DND-41 (cell line): ENCODE data around the gene UGT1A6.

ENCODE experiments used
- EZH2 ChIP-seq: IDR thresholded peaks from 3 replicates; pipeline ENCODE4 v1.6.1; 2012; ENCODE audit warnings: borderline replicate concordance, low read depth, mild to moderate bottlenecking, moderate library complexity, low read length, inconsistent platforms; ENCODE audit not compliant: severe bottlenecking
- TF ChIP-seq, protein P1 (sequence below): IDR thresholded peaks from 2 replicates; pipeline ENCODE4 v1.5.1; 2012; ENCODE audit warnings: borderline replicate concordance, low read length, moderate library complexity, mild to moderate bottlenecking; ENCODE audit not compliant: poor library complexity, severe bottlenecking; ENCODE audit errors: extremely low read depth

DNA sequence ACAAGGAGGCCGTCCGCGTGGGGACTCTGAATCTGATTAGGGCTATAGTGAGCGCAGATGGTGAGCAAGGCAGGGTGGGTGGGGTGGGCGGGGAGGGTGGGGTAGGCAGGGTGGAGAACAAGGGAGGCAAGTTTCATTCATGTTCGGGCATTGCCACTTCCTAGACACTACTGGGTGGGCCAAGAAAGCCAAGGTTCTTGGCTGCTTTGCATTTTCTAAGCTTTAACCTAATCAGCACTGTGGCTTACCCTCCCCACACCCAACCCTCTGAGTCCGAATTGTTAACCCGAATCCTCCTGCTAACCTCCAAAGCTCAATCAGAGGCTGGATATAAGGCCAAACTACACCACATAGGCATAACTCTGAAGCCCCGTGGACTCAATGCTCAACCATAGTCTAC is 103.6 kb downstream of the UGT1A6 start:
- TF ChIP-seq, protein P1, sequence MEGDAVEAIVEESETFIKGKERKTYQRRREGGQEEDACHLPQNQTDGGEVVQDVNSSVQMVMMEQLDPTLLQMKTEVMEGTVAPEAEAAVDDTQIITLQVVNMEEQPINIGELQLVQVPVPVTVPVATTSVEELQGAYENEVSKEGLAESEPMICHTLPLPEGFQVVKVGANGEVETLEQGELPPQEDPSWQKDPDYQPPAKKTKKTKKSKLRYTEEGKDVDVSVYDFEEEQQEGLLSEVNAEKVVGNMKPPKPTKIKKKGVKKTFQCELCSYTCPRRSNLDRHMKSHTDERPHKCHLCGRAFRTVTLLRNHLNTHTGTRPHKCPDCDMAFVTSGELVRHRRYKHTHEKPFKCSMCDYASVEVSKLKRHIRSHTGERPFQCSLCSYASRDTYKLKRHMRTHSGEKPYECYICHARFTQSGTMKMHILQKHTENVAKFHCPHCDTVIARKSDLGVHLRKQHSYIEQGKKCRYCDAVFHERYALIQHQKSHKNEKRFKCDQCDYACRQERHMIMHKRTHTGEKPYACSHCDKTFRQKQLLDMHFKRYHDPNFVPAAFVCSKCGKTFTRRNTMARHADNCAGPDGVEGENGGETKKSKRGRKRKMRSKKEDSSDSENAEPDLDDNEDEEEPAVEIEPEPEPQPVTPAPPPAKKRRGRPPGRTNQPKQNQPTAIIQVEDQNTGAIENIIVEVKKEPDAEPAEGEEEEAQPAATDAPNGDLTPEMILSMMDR = no peak
- no peak for TF ChIP-seq EZH2
